DOHH2 (cell line): Measurements from ENCODE around the gene CETP.

ENCODE experiments used
- H3F3A ChIP-seq: fragments of 200-600 bp; sonication (generic), shearing (Covaris generic); 2 replicates; pipeline ENCODE4 v1.6.0; 2016; ENCODE audit warnings: antibody characterized with exemption, mild to moderate bottlenecking; ENCODE audit not compliant: control insufficient read depth, insufficient read depth
- H3K27ac ChIP-seq: fragments of 200-600 bp; sonication (generic); 2 replicates; pipeline ENCODE4 v1.5.1; 2014; ENCODE audit warnings: low read depth, mild to moderate bottlenecking, low read length, moderate library complexity
- H3K27me3 ChIP-seq: fragments of 200-600 bp; sonication (generic); 2 replicates; pipeline ENCODE4 v1.6.1; 2014; ENCODE audit warnings: mild to moderate bottlenecking, low read length, mixed read lengths; ENCODE audit not compliant: control insufficient read depth
- H3K36me3 ChIP-seq: fragments of 200-600 bp; sonication (generic); 2 replicates; pipeline ENCODE4 v1.6.1; 2014; ENCODE audit warnings: mild to moderate bottlenecking, low read length, moderate library complexity, mixed read lengths; ENCODE audit not compliant: control insufficient read depth
- H3K4me1 ChIP-seq: fragments of 200-600 bp; sonication (generic); 2 replicates; pipeline ENCODE4 v1.6.1; 2014; ENCODE audit warnings: mild to moderate bottlenecking, low read length, mixed read lengths; ENCODE audit not compliant: control insufficient read depth
- H3K4me2 ChIP-seq: fragments of 200-600 bp; sonication (generic); 2 replicates; pipeline ENCODE4 v1.6.0; 2014; ENCODE audit warnings: mild to moderate bottlenecking, low read length, moderate library complexity
- H3K4me3 ChIP-seq: fragments of 200-600 bp; sonication (generic); 2 replicates; pipeline ENCODE4 v1.5.1; 2014; ENCODE audit warnings: mild to moderate bottlenecking, low read length, mixed read lengths
- H3K79me2 ChIP-seq: fragments of 200-600 bp; sonication (generic); 2 replicates; pipeline ENCODE4 v1.6.1; 2014; ENCODE audit warnings: mild to moderate bottlenecking, low read length, mixed read lengths; ENCODE audit not compliant: control insufficient read depth
- H3K9me2 ChIP-seq: fragments of 200-600 bp; sonication (generic); replicated peaks from 2 replicates; pipeline ENCODE4 v1.6.1; 2014; ENCODE audit warnings: mild to moderate bottlenecking, low read length, mixed read lengths; ENCODE audit not compliant: control insufficient read depth
- H3K9me3 ChIP-seq: fragments of 200-600 bp; sonication (generic); 2 replicates; pipeline ENCODE4 v1.6.1; 2014; ENCODE audit warnings: antibody characterized with exemption, low read length, mixed read lengths; ENCODE audit not compliant: control insufficient read depth, insufficient read depth
- H4K20me1 ChIP-seq: fragments of 200-600 bp; sonication (generic); 2 replicates; pipeline ENCODE4 v1.6.0; 2014; ENCODE audit warnings: low read depth, mild to moderate bottlenecking, antibody characterized with exemption, low read length, moderate library complexity; ENCODE audit not compliant: control insufficient read depth, insufficient read depth
- EZH2phosphoT487 ChIP-seq: fragments of 200-600 bp; sonication (generic); IDR thresholded peaks from 2 replicates; pipeline ENCODE4 v1.6.1; 2017; ENCODE audit warnings: borderline replicate concordance, mild to moderate bottlenecking, antibody characterized with exemption, low read length, moderate library complexity, mixed read lengths
- TF ChIP-seq, protein P1 (sequence below): fragments of 200-600 bp; sonication (generic); IDR thresholded peaks from one replicate; pipeline ENCODE4 v1.5.1; 2014; ENCODE audit warnings: antibody characterized with exemption, mild to moderate bottlenecking, low read depth, low read length; ENCODE audit not compliant: poor library complexity, severe bottlenecking

Gene CETP

GRCh38 chr16:56956756-56957155 lies 5.0 kb upstream of the CETP start:
- H3K4me2 ChIP-seq, result no peak overlapping the region
- H3K36me3 ChIP-seq, result no peaks in the 10 kb centered on the region
- TF ChIP-seq, protein P1, sequence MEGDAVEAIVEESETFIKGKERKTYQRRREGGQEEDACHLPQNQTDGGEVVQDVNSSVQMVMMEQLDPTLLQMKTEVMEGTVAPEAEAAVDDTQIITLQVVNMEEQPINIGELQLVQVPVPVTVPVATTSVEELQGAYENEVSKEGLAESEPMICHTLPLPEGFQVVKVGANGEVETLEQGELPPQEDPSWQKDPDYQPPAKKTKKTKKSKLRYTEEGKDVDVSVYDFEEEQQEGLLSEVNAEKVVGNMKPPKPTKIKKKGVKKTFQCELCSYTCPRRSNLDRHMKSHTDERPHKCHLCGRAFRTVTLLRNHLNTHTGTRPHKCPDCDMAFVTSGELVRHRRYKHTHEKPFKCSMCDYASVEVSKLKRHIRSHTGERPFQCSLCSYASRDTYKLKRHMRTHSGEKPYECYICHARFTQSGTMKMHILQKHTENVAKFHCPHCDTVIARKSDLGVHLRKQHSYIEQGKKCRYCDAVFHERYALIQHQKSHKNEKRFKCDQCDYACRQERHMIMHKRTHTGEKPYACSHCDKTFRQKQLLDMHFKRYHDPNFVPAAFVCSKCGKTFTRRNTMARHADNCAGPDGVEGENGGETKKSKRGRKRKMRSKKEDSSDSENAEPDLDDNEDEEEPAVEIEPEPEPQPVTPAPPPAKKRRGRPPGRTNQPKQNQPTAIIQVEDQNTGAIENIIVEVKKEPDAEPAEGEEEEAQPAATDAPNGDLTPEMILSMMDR, result peak; percentile 46
- no peak for TF ChIP-seq EZH2phosphoT487

GRCh38 chr16:56960681-56961281 lies 969 bp upstream of the CETP start:
- Histone ChIP-seq H3K4me3 (no peak overlapping the region), H3K27me3 (0 out of 2 replicates have a peak, but pooled peaks cover 6% of the 10 kb centered on the region), H4K20me1 (no peaks in the 10 kb centered on the region), H3K9me2 (no peaks in the 10 kb centered on the region), H3K27ac (no peak overlapping the region), H3K4me1 (peaks cover 20% of the 10 kb centered on the region), H3K9me3 (no peaks in the 10 kb centered on the region), H3F3A (no peaks in the 10 kb centered on the region), H3K36me3 (no peaks in the 10 kb centered on the region), H3K79me2 (no peaks in the 10 kb centered on the region), H3K4me2 (no peak overlapping the region)
- TF ChIP-seq, protein P1, result no peak
- TF ChIP-seq EZH2phosphoT487, result no peak

More at GRCh38 chr16:56956756-56957155, 5.0 kb upstream of the CETP start:
- Histone ChIP-seq H3K9me2 (no peaks in the 10 kb centered on the region), H3F3A (no peaks in the 10 kb centered on the region), H3K4me1 (peaks cover 8% of the 10 kb centered on the region), H4K20me1 (no peaks in the 10 kb centered on the region), H3K4me3 (no peak overlapping the region), H3K9me3 (no peaks in the 10 kb centered on the region), H3K79me2 (no peaks in the 10 kb centered on the region), H3K27ac (no peak overlapping the region), H3K27me3 (0 out of 2 replicates have a peak, but pooled peaks cover 6% of the 10 kb centered on the region)

GRCh38 chr16:56961386-56961785 lies 364 bp upstream of the CETP start:
- H3F3A ChIP-seq, result no peaks in the 10 kb centered on the region
- H3K79me2 ChIP-seq, result no peaks in the 10 kb centered on the region
- H3K36me3 ChIP-seq, result no peaks in the 10 kb centered on the region
- no peaks in the 10 kb centered on the region for H3K9me2 ChIP-seq
- H3K27ac ChIP-seq, result no peak overlapping the region
- 0 out of 2 replicates have a peak, but pooled peaks cover 6% of the 10 kb centered on the region for H3K27me3 ChIP-seq
- no peak overlapping the region for H3K4me2 ChIP-seq
- no peaks in the 10 kb centered on the region for H4K20me1 ChIP-seq
- H3K4me1 ChIP-seq, result peaks cover 26% of the 10 kb centered on the region
- no peaks in the 10 kb centered on the region for H3K9me3 ChIP-seq
- TF ChIP-seq, protein P1, result no peak
- TF ChIP-seq EZH2phosphoT487, result no peak
- no peak overlapping the region for H3K4me3 ChIP-seq
